ENCODE measurements around the gene DSE.

DSE gene

DNA sequence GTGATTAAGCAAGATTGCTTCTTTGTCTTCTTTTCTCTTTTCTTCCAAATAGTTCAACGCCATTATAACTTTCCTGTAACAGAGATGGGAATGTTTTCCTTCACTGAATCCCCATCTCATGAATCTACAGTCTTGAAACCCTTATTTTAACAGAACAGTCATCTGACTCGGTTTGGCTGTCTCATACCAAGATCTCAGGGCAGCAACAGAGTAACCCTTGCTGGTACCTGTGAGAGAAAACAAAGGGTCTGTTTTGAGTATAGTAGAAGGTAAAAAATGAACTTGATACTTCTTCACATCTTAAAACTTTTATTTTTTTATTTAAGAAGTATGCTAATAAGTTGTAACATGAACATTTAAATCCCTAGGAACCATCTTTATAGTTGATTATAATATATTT lies 19.6 kb upstream of the DSE start:
- no peak for TF ChIP-seq CTCF (IDR thresholded peaks at IDR 0.05; ENCODE audit: low read depth, low read length)
- DNase-seq (ENCODE audit: extremely low read depth, low read depth), result no peak

- TF ChIP-seq CTCF (IDR thresholded peaks at IDR 0.05; ENCODE audit: low read depth, low read length), result no peak
- peak; percentile 48 for DNase-seq (ENCODE audit: extremely low read depth, low read depth)
Measured at GRCh38 chr6:116352515-116353471, 18.0 kb upstream of the DSE start.

DNA sequence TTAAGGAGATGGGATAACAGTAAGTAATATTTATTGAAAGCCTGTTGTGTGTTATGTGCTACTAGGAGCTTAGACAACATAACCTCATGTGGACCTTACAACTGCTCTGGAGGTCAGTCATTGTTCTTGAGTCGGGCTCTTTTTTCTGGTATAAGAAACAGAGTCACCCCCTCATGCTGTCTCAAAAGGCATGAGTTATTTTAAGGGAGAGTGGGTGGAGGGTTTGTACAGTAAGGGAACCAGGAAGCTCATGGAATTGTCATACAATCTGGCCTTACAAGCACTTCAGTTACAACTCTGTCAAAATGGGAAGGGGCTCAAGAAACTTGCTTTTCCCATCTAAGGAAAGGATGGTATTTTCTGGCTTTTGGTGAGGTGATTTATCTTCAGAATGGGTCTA lies 16.5 kb upstream of the DSE start:
- DNase-seq (ENCODE audit: extremely low read depth, low read depth), result no peak
- TF ChIP-seq CTCF (IDR thresholded peaks at IDR 0.05; ENCODE audit: low read depth, low read length), result no peak

GRCh38 chr6:116355796-116356195 lies 15.0 kb upstream of the DSE start:
- TF ChIP-seq CTCF (IDR thresholded peaks at IDR 0.05; ENCODE audit: low read depth, low read length), result no peak
- no peak for DNase-seq (ENCODE audit: extremely low read depth, low read depth)

DNA sequence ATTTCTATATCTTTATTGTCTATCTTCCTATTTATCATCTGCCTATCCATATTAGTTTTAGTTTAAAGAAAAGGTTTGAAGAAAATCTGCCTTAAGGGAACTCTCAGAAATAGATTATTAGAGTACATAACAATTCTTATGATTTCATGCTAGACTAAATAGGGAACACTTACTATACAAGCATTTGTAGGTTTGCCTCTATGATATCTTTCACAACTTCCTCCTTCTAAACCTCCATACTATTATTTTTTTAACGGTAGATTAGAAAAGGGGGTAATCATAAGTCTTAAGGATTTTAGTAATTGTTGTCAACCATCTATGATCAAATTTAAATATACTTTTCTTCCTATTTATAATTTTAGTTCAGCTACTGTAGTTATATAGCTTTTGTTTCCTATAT lies 11.6 kb upstream of the DSE start:
- no peak for TF ChIP-seq CTCF (IDR thresholded peaks at IDR 0.05; ENCODE audit: low read depth, low read length)
- no peak for DNase-seq (ENCODE audit: extremely low read depth, low read depth)

DNA sequence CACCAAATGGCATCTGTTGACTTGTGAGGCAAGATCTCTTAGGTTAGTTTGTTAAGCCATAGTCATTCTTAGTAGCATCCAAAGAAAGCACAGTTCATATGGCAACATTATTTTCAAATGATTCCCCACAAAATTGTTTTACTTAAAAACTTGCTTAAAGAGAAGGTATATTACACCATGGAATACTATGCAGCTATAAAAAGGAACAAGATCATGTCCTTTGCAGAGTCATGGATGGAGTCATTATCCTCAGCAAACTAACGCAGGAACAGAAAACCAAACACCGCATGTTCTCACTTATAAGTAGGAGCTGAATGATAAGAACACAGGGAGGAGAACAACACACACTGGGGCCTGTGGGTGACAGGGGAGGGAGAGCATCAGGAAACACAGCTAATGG lies 10.9 kb upstream of the DSE start:
- TF ChIP-seq CTCF (IDR thresholded peaks at IDR 0.05; ENCODE audit: low read depth, low read length), result no peak
- DNase-seq (ENCODE audit: extremely low read depth, low read depth), result no peak

DNA sequence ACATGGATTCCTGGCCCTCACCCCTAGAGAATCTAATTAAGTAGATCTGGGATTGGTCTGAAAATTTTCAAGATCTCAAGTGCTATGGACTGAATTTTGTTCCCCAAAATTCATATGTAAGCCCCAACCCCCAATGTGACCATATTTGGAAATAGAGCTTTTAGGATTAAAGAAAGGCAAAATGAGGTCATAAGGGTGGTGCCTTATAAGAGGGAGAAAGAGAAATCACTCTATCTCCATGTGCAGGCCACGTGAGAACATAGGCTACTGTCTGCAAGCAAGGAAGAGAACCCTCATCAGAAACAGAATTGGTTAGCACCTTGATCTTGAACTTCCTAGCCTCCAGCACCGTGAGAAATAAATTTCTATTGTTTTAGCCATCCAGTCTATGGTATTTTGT lies 8.5 kb upstream of the DSE start:
- DNase-seq (ENCODE audit: extremely low read depth, low read depth), result no peak
- TF ChIP-seq CTCF (IDR thresholded peaks at IDR 0.05; ENCODE audit: low read depth, low read length), result no peak
